ENCODE data around the gene CAPN13.

Gene CAPN13

GRCh38 chr2:30807249-30807648, at the start of gene CAPN13:
Gene CAPN13, minus strand, starts transcription at chr2:30807446. Its CDS starts 20,121 bp downstream, at chr2:30787325.
- no peak for DNase-seq (ENCODE audit: low read depth in 2 of 2, low spot score in 1 of 2)

DNA sequence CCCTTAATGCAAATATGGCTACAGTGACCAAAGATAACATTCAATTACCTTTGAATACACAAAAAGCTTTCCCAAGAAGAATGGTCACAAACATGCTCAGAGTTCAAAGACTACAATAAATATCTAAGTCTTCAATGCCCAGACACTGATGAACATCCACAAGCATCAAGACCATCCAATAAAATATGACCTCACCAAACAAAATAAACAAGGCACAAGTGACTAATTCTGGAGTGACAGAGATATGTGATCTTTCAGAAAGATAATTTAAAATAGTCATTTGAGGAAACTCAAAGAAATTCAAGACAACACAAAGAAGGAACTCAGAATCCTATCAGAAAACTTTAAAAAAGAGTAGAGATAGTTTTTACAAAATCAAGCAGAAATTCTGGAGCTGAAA, 40.6 kb upstream of the CAPN13 start:
- no peak for DNase-seq (ENCODE audit: low read depth in 2 of 2, low spot score in 1 of 2)

- DNase-seq (ENCODE audit: low read depth in 2 of 2, low spot score in 1 of 2): no peak
These were observed 40.1 kb upstream of the CAPN13 start for GRCh38 chr2:30847329-30847728.

GRCh38 chr2:30828586-30828985, 21.3 kb upstream of the CAPN13 start:
- DNase-seq (ENCODE audit: low read depth in 2 of 2, low spot score in 1 of 2): no peak

DNA sequence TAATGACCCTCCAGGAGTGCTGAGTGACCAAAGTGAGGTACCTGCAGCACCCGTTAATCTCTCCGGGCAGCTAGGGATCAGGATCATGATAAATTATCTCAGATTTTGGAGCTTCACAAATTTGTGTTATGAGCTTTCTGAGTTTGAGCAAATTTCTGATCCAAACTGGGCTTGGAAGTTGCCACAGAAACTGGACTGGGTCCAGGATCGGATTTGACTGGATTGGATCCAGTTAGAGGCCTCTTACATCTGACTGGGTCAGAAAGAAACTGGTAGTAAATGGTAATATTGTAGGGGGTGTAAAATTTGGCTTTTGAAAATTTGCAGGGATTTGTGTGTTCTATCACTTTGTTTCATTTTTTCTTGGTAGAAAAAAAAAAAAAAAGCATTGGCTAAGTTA, 19.7 kb upstream of the CAPN13 start:
- DNase-seq (ENCODE audit: low read depth in 2 of 2, low spot score in 1 of 2): no peak

DNA sequence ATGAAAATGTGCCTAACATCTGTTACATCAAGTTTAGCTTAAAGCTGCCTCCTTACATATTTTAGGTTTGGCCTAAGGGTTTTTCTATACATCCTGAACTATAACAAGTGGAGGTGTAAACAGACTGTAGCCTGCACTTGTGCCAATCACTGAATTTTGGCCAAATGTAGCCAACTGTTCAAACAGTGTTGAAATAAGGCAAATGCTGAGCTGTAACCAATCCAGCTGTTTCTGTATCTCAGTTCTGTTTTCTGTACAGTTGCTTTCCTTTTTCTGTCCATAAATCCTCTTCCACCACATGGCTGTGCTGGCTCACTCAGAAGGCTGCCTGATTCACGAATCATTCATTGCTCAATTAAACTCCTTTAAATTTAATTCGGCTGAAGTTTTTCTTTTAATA, 19.2 kb upstream of the CAPN13 start:
- no peak for DNase-seq (ENCODE audit: low read depth in 2 of 2, low spot score in 1 of 2)

DNA sequence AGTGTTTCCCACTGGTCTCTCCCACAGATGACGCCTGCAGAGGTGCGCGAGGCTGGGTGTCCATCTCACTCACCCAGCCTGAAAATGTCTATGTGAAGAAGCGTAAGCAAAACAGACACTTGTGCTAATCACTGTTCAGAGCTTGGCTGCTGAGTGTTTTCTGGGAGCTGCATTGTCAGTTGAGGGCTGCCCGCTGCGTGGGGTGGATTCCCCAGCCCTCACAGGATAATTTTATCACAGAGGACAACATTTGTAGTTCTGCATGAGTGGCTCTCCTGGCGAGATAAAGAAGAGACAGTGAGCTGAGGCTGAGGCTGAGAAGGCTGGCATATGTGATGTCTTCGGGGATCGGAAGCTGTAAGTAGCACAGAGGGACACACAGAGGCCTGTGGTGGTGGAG, 16.2 kb upstream of the CAPN13 start:
- no peak for DNase-seq (ENCODE audit: low read depth in 2 of 2, low spot score in 1 of 2)

DNA sequence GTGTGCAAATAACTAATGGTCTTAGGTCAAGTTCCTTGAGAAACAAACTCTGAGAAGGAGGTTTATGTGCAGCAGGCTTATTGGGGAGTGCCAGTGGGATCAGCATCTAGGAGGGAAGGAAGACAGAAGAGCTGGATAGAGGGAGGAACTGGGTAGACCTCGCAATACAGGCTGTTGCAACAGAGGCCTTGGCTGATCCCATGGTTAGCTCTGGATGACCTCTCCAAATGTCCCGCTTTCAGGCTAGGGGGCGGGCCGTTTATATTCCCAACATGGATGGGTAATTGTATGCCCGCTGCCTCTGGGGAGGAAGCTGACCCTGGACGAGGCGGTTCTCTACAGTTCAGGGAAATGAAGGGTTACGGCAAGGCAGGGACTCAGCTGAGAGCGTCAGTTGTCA, 14.7 kb upstream of the CAPN13 start:
- no peak for DNase-seq (ENCODE audit: low read depth in 2 of 2, low spot score in 1 of 2)

DNA sequence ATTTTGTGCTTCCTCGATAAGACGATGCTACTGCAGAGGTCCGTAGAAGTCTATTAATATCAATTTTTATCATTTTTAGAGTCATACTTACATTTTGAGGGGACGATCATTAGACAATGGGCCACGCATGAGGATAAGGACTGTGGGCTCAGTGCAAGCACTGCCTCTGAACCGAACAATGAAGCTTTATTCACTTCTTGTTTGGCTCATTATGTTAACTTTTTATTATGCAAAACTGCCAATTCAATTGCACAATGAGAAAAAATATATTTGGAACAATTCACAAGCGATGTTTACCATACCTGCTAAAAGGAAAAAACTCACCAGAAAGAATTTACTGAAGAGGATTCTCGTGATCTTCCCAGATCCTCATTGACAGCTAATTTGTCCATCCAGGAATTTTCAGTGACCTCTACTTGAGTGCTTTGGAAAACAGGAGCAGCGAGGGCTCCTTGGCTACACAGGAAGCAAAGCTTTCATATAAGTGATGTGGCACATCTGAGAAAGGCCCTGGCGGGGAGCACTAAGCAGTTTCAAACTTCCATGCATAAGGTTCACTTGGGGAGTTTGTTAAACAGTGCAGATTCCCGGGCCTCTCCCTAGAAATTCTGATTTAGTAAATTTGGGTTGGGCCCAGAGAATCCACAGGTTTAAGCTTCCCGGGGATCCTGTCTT, 13.3 kb upstream of the CAPN13 start:
- DNase-seq (ENCODE audit: low read depth in 2 of 2, low spot score in 1 of 2): no peak

GRCh38 chr2:30809938-30810337, 2.7 kb upstream of the CAPN13 start:
- DNase-seq (ENCODE audit: low read depth in 2 of 2, low spot score in 1 of 2): no peak

DNA sequence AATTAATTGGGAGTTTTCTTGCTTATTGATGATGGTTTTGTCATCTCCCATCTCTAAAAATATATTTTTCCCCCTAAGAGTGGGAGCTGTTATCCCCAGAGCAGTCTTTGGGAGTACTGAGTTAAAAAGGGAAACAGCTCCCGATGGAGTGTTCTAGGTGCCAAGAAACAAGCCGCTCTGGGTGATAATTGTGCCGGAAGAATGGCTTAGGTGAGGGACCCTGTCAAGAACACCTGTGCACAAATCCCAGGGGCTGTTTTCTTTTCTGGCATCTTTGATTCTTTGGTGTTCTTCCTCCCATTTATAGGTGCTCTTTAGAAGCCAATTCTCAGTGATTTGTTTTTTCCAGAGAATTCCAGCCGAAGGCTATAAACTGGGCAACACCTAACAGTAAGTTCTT, 1.4 kb upstream of the CAPN13 start:
- no peak for DNase-seq (ENCODE audit: low read depth in 2 of 2, low spot score in 1 of 2)

GRCh38 chr2:30803281-30803680, 4.0 kb downstream of the CAPN13 start:
- DNase-seq (ENCODE audit: low read depth in 2 of 2, low spot score in 1 of 2): no peak

DNA sequence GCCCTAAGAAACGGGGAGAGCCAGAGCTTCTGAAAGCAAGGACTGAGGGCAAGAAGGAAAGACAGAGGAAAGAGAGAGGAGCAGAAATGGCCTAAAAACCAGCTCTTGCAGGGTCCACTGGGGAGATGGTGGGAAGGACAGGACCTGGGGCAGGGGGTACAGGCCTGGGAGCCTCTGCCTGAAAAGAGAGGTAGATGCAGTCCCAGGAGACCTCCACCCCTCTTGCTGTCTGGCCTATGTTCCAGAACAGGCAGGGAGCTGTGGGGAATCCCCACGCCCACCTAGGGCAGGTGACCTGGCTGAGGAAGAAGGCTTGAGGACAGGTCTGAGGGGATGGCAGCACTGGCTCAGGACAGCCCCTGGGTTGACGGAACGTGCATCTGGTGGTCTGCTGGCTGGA, 4.6 kb downstream of the CAPN13 start:
- no peak for DNase-seq (ENCODE audit: low read depth in 2 of 2, low spot score in 1 of 2)

DNA sequence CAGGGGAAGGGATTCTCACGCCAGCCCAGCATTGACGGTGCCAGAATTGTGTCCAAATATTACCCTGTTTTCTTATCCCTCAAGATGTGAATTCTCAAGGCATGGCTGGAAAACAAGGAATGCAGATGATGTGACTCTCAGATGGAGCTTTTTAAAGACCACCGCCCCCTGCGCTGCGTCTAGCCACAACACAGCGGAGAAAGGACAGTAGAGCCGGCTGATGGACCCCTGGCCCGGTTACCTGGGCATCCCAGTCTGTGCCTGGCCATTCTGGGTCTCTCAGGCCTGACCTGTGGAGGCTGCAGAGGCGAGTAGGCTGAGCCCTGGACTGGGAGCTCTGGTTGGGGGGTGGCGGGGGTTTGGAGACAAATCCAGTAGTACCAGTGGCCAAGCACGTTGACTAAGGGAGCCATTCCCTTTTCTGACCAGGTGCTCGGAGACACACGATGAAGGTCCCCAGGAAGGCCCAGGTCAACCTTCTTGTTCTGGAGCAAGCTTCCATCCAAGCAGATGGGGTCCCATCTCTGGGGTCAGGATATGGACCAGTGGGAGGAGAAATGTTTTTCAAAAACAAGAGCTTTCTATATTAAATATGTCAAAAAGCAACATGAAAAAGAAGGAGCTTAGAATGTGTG, 5.3 kb downstream of the CAPN13 start:
- no peak for DNase-seq (ENCODE audit: low read depth in 2 of 2, low spot score in 1 of 2)

- DNase-seq (ENCODE audit: low read depth in 2 of 2, low spot score in 1 of 2): no peak
These were observed 7.1 kb downstream of the CAPN13 start for GRCh38 chr2:30800159-30800558.

DNA sequence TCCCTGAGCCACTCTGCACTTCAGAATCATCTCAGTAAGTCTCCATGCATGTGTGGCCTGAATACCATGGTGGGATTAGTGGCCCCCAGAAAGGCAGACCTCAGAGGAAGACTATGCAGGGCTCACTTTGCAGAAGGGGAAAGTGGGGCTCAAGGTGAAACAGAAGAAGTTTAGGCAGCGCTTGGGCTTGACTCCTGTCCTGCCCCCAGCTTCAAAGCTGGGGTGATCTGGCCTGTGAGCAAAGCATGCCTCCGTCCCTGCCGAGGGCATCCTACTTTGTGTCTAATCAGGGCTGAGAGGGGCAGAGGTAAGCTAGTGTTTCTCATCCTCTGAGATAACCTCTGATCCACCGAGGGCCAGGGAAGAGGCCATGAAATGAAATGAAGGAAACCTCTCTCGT, 7.9 kb downstream of the CAPN13 start:
- DNase-seq (ENCODE audit: low read depth in 2 of 2, low spot score in 1 of 2): no peak

DNA sequence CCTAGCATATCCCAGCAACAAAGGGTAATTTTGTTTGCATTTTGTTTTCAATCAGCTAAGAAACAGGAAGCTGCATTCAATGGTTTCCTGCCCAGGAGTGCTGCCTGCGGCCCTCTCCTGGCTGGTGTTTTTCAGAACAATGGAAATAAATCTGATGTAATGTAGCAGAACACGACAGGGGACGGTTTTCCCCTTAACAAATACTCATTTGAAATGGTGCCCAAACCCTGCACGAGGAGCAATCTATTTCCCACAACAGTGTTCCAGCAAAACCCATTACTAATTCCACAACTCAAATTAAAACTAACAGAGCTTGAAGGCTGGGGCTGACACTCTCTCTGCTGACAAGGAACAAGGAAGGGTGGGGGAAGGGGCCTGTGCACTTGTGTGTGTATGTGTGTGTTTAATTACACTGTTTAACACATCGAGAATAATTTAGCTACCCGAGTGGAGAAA, 8.7 kb downstream of the CAPN13 start:
- no peak for DNase-seq (ENCODE audit: low read depth in 2 of 2, low spot score in 1 of 2)

DNA sequence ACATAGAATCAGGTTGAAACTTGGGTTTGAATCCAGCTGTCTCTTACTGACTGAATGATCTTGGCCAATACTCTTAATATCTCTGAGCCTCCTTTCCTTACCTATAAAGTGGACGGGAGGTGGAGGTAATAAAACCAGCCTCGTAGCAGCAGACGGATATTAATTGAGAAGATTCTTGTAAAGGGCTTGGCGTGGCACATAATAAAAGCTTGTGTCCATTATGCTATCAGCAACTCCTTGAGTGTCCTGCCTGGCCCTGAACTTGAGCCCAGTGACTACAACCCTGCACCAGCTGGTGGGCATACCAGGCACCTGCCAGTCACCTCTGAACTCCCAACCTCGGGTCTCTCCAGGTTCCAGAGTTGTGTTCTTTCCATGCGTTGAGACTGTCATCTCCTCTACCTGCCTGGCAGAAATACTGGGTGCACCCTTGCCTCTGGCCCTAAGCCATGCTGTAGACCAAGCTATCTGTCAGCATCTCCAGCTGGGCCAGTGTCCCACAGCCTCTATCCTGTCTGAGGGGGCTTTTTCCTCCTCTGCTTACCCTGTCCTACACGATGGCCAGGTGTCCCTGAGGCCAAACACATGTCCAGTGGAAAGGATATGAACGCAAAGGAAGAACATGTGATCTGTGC, 9.7 kb downstream of the CAPN13 start:
- no peak for DNase-seq (ENCODE audit: low read depth in 2 of 2, low spot score in 1 of 2)

- DNase-seq (ENCODE audit: low read depth in 2 of 2, low spot score in 1 of 2): no peak
These were observed 10.5 kb downstream of the CAPN13 start for GRCh38 chr2:30796699-30797098.

GRCh38 chr2:30792521-30792920, 14.7 kb downstream of the CAPN13 start:
- DNase-seq (ENCODE audit: low read depth in 2 of 2, low spot score in 1 of 2): no peak

DNA sequence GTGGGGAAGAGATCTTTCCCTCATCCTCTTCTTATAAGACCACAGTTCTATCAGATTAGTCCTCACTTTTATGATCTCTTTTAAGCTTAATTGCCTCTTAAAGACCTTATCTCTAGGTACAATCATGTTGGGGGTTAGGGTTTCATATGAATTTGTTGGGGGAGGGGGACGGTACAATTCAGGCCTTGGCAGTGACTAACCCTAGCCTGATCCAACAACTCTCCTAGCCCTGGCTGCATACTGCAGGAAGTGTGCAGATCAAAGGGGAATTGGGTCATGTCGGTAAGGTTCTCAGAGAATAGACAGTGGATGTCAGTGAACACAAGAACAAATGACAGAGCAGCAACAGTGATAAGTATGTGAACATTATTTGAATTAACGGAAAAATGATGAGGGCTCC, 16.4 kb downstream of the CAPN13 start:
- no peak for DNase-seq (ENCODE audit: low read depth in 2 of 2, low spot score in 1 of 2)

DNA sequence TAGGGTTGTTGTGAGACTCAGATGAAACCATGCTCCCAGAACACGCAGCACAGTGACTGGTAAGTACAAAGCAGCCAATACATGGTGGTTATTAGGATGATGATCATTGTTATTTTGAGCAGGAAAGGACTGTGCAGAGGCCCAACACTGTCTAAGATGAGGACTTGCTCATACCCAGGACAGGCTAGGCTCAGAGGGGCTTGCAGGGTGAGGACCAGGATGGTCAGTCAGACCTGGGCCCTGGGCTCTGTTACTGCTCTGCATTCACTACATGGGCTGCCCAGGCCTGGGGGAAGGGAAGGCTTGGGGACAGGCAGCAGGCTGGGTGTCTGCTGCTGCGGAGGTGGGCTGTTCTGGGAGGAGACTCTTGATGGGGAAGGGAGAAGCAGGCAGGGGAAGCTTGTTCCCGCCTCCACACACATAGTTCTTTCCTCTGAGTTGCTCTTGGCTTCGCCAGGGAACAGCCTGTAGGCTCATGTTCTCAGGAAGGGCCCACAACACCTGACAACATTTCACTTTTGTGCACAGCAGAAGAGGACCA, 17.5 kb downstream of the CAPN13 start:
- DNase-seq (ENCODE audit: low read depth in 2 of 2, low spot score in 1 of 2): no peak

Data from stimulated activated CD8-positive, alpha-beta memory T cell treated with anti-CD3 and anti-CD28 coated beads, Interleukin-4, amount 100 ng/mL, for 1 hour (primary cell).